ENCODE data around the gene ESX1.
"Not testable (repeated sequence)": the region's sequence is repeated elsewhere in the genome, so short reads cannot be mapped to it uniquely, and the experiment has no call there.

The ESX1 gene

GRCh38 chrX:104254442-104255115 lies at the start of gene ESX1:
TSS of gene ESX1 (minus strand) at chrX:104254933. CDS start at chrX:104254849, 84 bp downstream.
- no peak for DNase-seq

DNA sequence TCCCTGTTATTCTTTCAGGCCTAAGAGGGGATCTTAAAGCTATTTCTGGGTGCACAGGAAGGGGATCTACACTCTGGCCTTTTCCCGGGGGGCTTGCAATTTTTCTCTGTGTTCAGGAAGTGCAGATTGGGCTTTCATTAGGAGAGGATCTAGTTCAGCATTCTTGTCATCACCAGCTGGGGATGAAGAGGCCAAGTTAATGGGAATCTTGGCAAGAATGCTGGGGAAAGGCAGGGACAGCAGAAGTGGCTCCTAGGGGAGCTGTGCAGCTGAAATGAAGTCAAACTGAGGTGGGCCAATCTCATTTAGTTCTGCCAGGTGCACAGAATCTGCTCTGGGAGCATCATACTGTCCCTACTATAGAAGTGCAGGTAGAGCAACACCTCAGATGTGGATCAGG lies 40.9 kb upstream of the ESX1 start:
- DNase-seq = no peak

GRCh38 chrX:104288961-104289360 lies 34.2 kb upstream of the ESX1 start:
- DNase-seq = no peak

- no peak for DNase-seq
Observed at GRCh38 chrX:104288269-104288668, 33.5 kb upstream of the ESX1 start.

DNA sequence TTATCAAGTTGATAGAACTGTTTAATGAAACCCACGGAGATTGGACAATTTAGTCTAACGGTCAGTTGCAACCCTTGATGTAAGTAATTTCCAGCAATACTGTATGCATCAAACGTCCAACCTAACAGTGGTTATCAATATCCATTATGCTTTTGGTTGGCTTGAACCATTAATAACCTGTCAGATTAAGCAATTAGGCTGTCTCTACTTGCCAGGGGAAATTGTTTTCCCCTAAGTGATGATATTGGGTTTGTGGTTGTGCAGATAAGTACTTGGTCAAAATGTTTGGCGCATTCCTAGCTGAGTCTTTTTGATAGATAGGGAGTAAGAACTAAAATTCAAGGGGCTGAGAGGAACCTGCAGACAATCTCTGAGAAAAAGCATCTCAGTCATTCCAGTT lies 30.5 kb upstream of the ESX1 start:
- DNase-seq = no peak

- no peak for DNase-seq
Observed at GRCh38 chrX:104284507-104284906, 29.8 kb upstream of the ESX1 start.

DNA sequence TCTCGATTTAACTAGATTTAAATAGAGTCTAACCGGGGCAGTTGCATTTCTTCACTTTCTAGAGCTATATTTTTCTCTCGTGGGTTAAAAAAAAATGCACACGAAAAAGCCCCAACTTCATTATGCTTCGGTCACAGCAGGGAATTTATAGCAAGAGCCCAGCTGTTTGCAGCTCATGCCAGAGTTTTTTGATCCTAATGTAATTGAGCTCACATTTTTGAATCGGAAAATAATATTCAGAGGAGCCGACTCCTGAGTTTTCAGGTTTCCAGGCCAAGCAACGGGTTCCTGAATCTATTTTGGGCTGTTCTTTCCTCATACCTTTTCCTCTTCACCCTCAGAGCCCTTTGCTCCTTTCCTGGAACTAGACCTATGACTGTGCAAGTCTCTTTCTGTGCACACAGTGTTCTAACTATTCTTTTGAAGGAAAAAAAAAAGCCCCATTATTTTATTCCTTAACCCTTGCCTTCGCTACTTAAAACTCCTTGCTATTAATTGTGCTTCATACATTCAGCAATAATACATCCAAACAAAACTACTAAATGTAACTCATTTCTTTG lies 27.5 kb upstream of the ESX1 start:
- DNase-seq = no peak

DNA sequence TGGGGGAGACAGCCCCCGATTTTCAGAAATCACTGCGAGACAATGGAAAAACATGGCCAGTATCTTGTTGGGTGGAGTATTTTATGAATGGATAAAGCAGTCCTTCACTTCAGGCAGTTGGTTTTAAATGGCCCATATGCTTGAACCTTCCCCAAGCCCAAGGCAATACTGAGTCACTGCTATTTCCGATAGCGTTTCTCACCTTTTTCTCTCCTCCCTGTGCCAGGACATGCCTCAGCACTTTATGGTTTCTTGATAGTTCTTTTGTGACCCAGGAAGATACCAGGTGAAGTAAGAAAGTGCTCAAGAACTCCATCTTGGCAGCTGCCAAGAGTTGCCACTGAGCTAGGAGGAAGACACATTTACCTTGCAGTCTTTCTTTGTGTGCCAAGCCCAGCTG lies 26.8 kb upstream of the ESX1 start:
- no peak for DNase-seq

- no peak for DNase-seq
Observed at GRCh38 chrX:104280609-104281008, 25.9 kb upstream of the ESX1 start.

DNA sequence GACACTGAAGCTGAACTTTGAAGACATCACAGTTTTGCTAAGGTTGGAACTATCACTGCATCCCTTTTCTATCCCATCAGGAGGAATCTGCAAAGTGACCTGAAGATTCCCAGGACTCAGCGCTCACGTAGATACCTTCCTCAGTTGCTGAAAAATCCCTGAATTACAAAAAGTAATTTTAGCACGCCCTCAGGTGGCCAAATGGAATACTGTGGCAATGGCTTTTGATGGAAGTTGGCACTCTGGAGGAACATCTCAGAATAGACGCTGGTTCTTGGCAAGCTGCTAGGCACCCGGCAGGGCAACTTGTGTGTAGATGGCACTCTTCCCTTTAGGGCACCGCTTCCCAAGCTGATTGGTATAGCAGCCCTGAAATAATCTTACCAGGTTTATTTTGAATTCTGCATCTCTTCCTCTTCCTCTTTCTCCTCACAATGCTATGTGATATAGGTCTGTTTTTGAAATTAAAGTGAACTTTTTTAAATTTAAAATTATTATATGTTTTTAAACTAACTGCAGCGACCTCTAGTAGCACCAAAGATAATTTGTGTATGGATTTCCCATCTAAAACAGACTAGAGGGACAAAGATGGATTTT lies 16.3 kb upstream of the ESX1 start:
- DNase-seq = peak; percentile 17

- no peak for DNase-seq
Observed at GRCh38 chrX:104270212-104270611, 15.5 kb upstream of the ESX1 start.

DNA sequence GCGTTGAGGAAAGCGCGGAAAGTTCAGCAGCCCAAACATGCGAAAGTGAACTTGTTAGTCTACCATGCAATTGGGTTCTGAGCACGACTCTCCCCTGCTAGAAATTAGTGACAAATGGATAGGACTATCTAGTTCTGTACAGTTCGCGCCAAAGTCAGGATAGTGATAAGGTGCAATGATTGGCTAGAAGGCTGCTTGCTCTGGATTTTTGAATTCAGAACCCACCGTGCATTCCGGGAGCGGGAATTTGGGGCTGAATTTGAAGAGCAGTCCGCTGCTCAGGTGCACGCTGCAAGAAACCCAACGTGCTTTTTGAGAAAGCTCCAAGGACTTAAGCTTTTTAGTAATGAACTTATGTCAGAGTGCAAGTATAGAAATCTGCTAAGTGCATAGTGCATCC lies 732 bp upstream of the ESX1 start:
- no peak for DNase-seq

- no peak for DNase-seq
Observed at GRCh38 chrX:104253567-104254441, 929 bp downstream of the ESX1 start.

- no peak for DNase-seq
Observed at GRCh38 chrX:104250470-104250869, 4.3 kb downstream of the ESX1 start.

DNA sequence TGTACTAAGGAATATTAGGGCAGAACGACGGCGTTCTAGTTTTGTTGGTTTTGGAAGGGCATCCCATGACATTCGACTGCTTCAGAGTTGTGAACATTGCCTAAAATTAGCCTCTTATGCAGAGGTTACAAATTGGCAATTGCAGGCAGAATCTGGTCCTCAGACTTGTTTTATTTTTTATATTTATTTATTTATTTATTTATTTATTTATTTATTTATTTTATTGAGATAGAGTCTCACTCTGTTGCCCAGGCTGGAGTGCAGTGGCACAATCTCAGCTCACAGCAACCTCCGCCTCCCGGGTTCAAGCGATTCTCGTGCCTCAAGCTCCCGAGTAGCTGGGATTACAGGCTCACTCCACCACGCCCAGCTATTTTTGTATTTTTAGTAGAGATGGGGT lies 24.7 kb downstream of the ESX1 start:
- DNase-seq = not testable (repeated sequence)

DNA sequence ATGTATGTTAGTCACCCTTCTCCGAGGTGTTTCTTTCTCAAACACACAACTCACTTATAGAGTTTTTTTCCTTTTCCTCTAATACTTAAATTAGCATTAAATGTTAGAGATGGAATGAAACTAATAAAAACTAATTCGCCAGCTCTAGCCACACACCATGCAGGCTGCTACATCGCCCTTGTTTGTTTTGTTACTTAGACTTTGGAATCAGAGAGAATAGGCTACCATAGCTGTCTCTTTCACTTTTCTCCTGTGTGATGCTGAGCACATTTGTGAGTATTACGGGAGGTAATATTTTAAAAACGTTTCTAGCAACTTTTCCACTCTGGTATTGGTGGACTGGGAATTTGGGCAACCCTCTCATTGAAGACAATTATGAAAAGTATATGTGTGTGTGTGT lies 43.5 kb downstream of the ESX1 start:
- no peak for DNase-seq

DNA sequence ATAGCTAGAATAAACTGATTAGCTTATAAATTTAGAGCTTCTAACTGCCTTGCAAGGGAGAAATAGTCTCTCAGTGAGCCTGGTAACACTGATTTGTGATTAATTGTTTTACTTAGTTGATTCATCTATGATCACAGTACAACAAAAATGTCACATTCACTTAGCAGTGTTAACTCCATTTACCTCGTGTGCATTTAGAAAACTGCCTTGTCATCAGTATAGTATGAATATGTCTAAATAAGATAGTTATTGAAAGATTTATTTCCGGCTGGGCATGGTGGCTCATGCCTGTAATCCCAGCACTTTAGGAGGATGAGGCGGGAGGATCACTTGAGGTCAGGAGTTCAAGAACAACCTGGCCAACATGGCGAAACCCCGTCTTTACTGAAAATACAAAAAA lies 49.2 kb downstream of the ESX1 start:
- DNase-seq = no peak
